ENCODE measurements around the gene SLC2A9.

- TF ChIP-seq, protein P1, sequence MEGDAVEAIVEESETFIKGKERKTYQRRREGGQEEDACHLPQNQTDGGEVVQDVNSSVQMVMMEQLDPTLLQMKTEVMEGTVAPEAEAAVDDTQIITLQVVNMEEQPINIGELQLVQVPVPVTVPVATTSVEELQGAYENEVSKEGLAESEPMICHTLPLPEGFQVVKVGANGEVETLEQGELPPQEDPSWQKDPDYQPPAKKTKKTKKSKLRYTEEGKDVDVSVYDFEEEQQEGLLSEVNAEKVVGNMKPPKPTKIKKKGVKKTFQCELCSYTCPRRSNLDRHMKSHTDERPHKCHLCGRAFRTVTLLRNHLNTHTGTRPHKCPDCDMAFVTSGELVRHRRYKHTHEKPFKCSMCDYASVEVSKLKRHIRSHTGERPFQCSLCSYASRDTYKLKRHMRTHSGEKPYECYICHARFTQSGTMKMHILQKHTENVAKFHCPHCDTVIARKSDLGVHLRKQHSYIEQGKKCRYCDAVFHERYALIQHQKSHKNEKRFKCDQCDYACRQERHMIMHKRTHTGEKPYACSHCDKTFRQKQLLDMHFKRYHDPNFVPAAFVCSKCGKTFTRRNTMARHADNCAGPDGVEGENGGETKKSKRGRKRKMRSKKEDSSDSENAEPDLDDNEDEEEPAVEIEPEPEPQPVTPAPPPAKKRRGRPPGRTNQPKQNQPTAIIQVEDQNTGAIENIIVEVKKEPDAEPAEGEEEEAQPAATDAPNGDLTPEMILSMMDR (IDR thresholded peaks at IDR 0.05): no peak
- TF ChIP-seq POLR2A (IDR thresholded peaks at IDR 0.05): no peak
Measured at GRCh38 chr4:10016169-10016568, 5.1 kb downstream of the SLC2A9 start.
